SK-N-SH treated with all-trans-retinoic acid at 6 μM for 48 hours (cell line): ENCODE data around the gene UBXN4.

Experiments used
- ATAC-seq: fragments of 200-7000 bp; cut with Tn5 transposase; 3 replicates; pipeline ENCODE4 v1.9.1; 2020; ENCODE audit warnings: mild to moderate bottlenecking, moderate library complexity
- BACH2 ChIP-seq: fragments of 250-450 bp; sonication (Bioruptor Pico); IDR thresholded peaks from 2 replicates; pipeline ENCODE4 v1.9.0; 2021; ENCODE audit warnings: mild to moderate bottlenecking, borderline replicate concordance
- CREB5 ChIP-seq: fragments of 250-450 bp; sonication (Bioruptor Pico); IDR thresholded peaks from 2 replicates; pipeline ENCODE4 v1.5.1; 2020; ENCODE audit warnings: low read depth, mild to moderate bottlenecking, moderate library complexity
- CSDC2 ChIP-seq: fragments of 250-450 bp; sonication (Bioruptor Pico); IDR thresholded peaks from 2 replicates; pipeline ENCODE4 v1.5.0; 2020; ENCODE audit warnings: mild to moderate bottlenecking, moderate library complexity
- CSRNP3 ChIP-seq: fragments of 250-450 bp; sonication (Bioruptor Pico); IDR thresholded peaks from 2 replicates; pipeline ENCODE4 v1.5.1; 2021; ENCODE audit warnings: mild to moderate bottlenecking, moderate library complexity
- ESRRG ChIP-seq: fragments of 250-450 bp; sonication (Bioruptor Pico); IDR thresholded peaks from 2 replicates; pipeline ENCODE4 v1.6.1; 2021; ENCODE audit warnings: mild to moderate bottlenecking
- GLIS3 ChIP-seq: fragments of 250-450 bp; sonication (Bioruptor Pico); IDR thresholded peaks from 2 replicates; pipeline ENCODE4 v1.5.0; 2020; ENCODE audit warnings: mild to moderate bottlenecking, moderate library complexity
- ISL1 ChIP-seq: fragments of 250-450 bp; sonication (Bioruptor Pico); IDR thresholded peaks from 2 replicates; pipeline ENCODE4 v2.1.2; 2022; ENCODE audit warnings: mild to moderate bottlenecking, moderate library complexity
- OSR1 ChIP-seq: fragments of 250-450 bp; sonication (Bioruptor Pico); IDR thresholded peaks from 2 replicates; pipeline ENCODE4 v1.8.0; 2022; ENCODE audit warnings: moderate library complexity, mild to moderate bottlenecking, inconsistent platforms
- PATZ1 ChIP-seq: fragments of 250-450 bp; sonication (Bioruptor Pico); IDR thresholded peaks from 2 replicates; pipeline ENCODE4 v1.8.0; 2020; ENCODE audit warnings: mild to moderate bottlenecking, moderate library complexity, borderline replicate concordance
- POU6F1 ChIP-seq: fragments of 250-450 bp; sonication (Bioruptor Pico); IDR thresholded peaks from 2 replicates; pipeline ENCODE4 v1.8.0; 2021; ENCODE audit warnings: low read depth, mild to moderate bottlenecking, moderate library complexity, borderline replicate concordance
- PPARA ChIP-seq: fragments of 250-450 bp; sonication (Bioruptor Pico); IDR thresholded peaks from 2 replicates; pipeline ENCODE4 v1.5.0; 2020; ENCODE audit warnings: mild to moderate bottlenecking, borderline replicate concordance
- SNAI2 ChIP-seq: fragments of 250-450 bp; sonication (Bioruptor Pico); IDR thresholded peaks from 2 replicates; pipeline ENCODE4 v1.5.0; 2020; ENCODE audit warnings: mild to moderate bottlenecking, moderate library complexity
- TCF4 ChIP-seq: fragments of 250-450 bp; sonication (Bioruptor Pico); IDR thresholded peaks from 2 replicates; pipeline ENCODE4 v1.8.0; 2021; ENCODE audit warnings: mild to moderate bottlenecking, moderate library complexity, borderline replicate concordance
- TOX ChIP-seq: fragments of 250-450 bp; sonication (Bioruptor Pico); IDR thresholded peaks from 2 replicates; pipeline ENCODE4 v1.8.0; 2021; ENCODE audit warnings: mild to moderate bottlenecking, moderate library complexity, borderline replicate concordance
- TSHZ2 ChIP-seq: fragments of 250-450 bp; sonication (Bioruptor Pico); IDR thresholded peaks from 2 replicates; pipeline ENCODE4 v1.5.0; 2020; ENCODE audit warnings: mild to moderate bottlenecking, moderate library complexity
- ZC3H10 ChIP-seq: fragments of 250-450 bp; sonication (Bioruptor Pico); IDR thresholded peaks from 2 replicates; pipeline ENCODE4 v1.5.1; 2021; ENCODE audit warnings: mild to moderate bottlenecking, moderate library complexity
- ZFP3 ChIP-seq: fragments of 250-450 bp; sonication (Bioruptor Pico); IDR thresholded peaks from 2 replicates; pipeline ENCODE4 v1.5.0; 2020; ENCODE audit warnings: mild to moderate bottlenecking, moderate library complexity
- ZFP30 ChIP-seq: fragments of 450-650 bp; formaldehyde crosslinking; IDR thresholded peaks from 2 replicates; pipeline ENCODE4 v1.5.0; 2022; ENCODE audit warnings: mild to moderate bottlenecking, moderate library complexity
- ZNF565 ChIP-seq: fragments of 450-650 bp; formaldehyde crosslinking; conservative IDR thresholded peaks from 2 replicates; pipeline ENCODE4 v1.5.0; 2020; ENCODE audit warnings: low read depth, mild to moderate bottlenecking, moderate library complexity
- ZNF70 ChIP-seq: fragments of 450-650 bp; formaldehyde crosslinking; IDR thresholded peaks from 2 replicates; pipeline ENCODE4 v1.5.0; 2020; ENCODE audit warnings: mild to moderate bottlenecking, moderate library complexity
- ZNF8 ChIP-seq: fragments of 450-650 bp; formaldehyde crosslinking; IDR thresholded peaks from 2 replicates; pipeline ENCODE4 v1.5.0; 2020; ENCODE audit warnings: mild to moderate bottlenecking, moderate library complexity

UBXN4 gene

GRCh38 chr2:135773319-135773718 is 31.7 kb downstream of the UBXN4 start (continued):
- TF ChIP-seq PATZ1 (CRISPR knock-in tag) = no peak

- 0 out of 3 replicates have a peak, but pooled peaks have one; percentile 33 for ATAC-seq
- TF ChIP-seq ZNF565 (CRISPR knock-in tag) = no peak
- TF ChIP-seq TCF4 (CRISPR knock-in tag) = no peak
- TF ChIP-seq BACH2 (CRISPR knock-in tag) = no peak
- TF ChIP-seq CSRNP3 (CRISPR knock-in tag) = no peak
- TF ChIP-seq ISL1 (CRISPR knock-in tag) = no peak
- TF ChIP-seq ESRRG (CRISPR knock-in tag) = no peak
- TF ChIP-seq ZNF8 (CRISPR knock-in tag) = no peak
- TF ChIP-seq TOX (CRISPR knock-in tag) = no peak
- TF ChIP-seq PPARA (CRISPR knock-in tag) = no peak
- TF ChIP-seq POU6F1 (CRISPR knock-in tag) = no peak
- TF ChIP-seq ZFP30 (CRISPR knock-in tag) = no peak
- TF ChIP-seq ZNF70 (CRISPR knock-in tag) = no peak
- TF ChIP-seq TSHZ2 (CRISPR knock-in tag) = no peak
- TF ChIP-seq ZC3H10 (CRISPR knock-in tag) = no peak
- TF ChIP-seq SNAI2 (CRISPR knock-in tag) = no peak
Observed at GRCh38 chr2:135773917-135774316, 32.3 kb downstream of the UBXN4 start.

- no peak for TF ChIP-seq CREB5
- no peak for TF ChIP-seq TOX (CRISPR knock-in tag)
- no peak for TF ChIP-seq ISL1 (CRISPR knock-in tag)
- TF ChIP-seq ZNF70 (CRISPR knock-in tag) = no peak
- no peak for TF ChIP-seq CSDC2
- no peak for TF ChIP-seq TCF4 (CRISPR knock-in tag)
- no peak for TF ChIP-seq GLIS3 (CRISPR knock-in tag)
- TF ChIP-seq OSR1 (CRISPR knock-in tag) = no peak
- TF ChIP-seq ZNF8 (CRISPR knock-in tag) = no peak
- TF ChIP-seq, all 23 proteins: peak for 0
- no peak for ATAC-seq
Observed at GRCh38 chr2:135775420-135775819, 33.8 kb downstream of the UBXN4 start.

- ATAC-seq = no peak
- TF ChIP-seq CSRNP3 (CRISPR knock-in tag) (no peak), ZFP3 (CRISPR knock-in tag) (no peak), GLIS3 (CRISPR knock-in tag) (no peak), ZNF70 (CRISPR knock-in tag) (no peak), POU6F1 (CRISPR knock-in tag) (no peak), BACH2 (CRISPR knock-in tag) (no peak), CSDC2 (no peak), ZC3H10 (CRISPR knock-in tag) (no peak), PPARA (CRISPR knock-in tag) (no peak), ZNF565 (CRISPR knock-in tag) (no peak)
Observed at GRCh38 chr2:135776367-135776766, 34.7 kb downstream of the UBXN4 start.
